HUES48 (cell line): ENCODE measurements around the gene TRAPPC12.

Experiments used
- H3K27ac ChIP-seq: one replicate; pipeline ENCODE4 v1.7.0; 2013; ENCODE audit warnings: low read depth, low read length, inconsistent platforms
- H3K27me3 ChIP-seq: 2 replicates; pipeline ENCODE4 v1.6.1; 2013; ENCODE audit warnings: mild to moderate bottlenecking, low read length; ENCODE audit not compliant: control insufficient read depth, insufficient read depth
- H3K36me3 ChIP-seq: 2 replicates; pipeline ENCODE4 v1.6.1; 2013; ENCODE audit warnings: low read length; ENCODE audit not compliant: control insufficient read depth, insufficient read depth
- H3K4me1 ChIP-seq: 2 replicates; pipeline ENCODE4 v1.6.1; 2013; ENCODE audit warnings: mild to moderate bottlenecking, low read length; ENCODE audit not compliant: control insufficient read depth, insufficient read depth
- H3K4me3 ChIP-seq: 2 replicates; pipeline ENCODE4 v1.5.1; 2013; ENCODE audit warnings: mild to moderate bottlenecking, low read depth, low read length
- H3K9ac ChIP-seq: 2 replicates; pipeline ENCODE4 v1.6.1; 2013; ENCODE audit warnings: mild to moderate bottlenecking, low read depth, low read length, moderate library complexity
- H3K9me3 ChIP-seq: 2 replicates; pipeline ENCODE4 v1.6.1; 2013; ENCODE audit warnings: low read length; ENCODE audit not compliant: control insufficient read depth, insufficient read depth

The TRAPPC12 gene

GRCh38 chr2:3423492-3424170 lies 44.1 kb downstream of the TRAPPC12 start:
- H3K27ac ChIP-seq: no peak overlapping the region
- H3K4me3 ChIP-seq: no peak overlapping the region
- no peaks in the 10 kb centered on the region for H3K27me3 ChIP-seq
- peaks cover 54% of the 10 kb centered on the region for H3K36me3 ChIP-seq
- H3K9me3 ChIP-seq: no peaks in the 10 kb centered on the region
- no peaks in the 10 kb centered on the region for H3K4me1 ChIP-seq
- H3K9ac ChIP-seq: no peak overlapping the region

GRCh38 chr2:3424171-3424795 lies 44.8 kb downstream of the TRAPPC12 start:
- H3K36me3 ChIP-seq: peaks cover 58% of the 10 kb centered on the region
- no peaks in the 10 kb centered on the region for H3K9me3 ChIP-seq
- no peak overlapping the region for H3K9ac ChIP-seq
- H3K27me3 ChIP-seq: no peaks in the 10 kb centered on the region
- no peaks in the 10 kb centered on the region for H3K4me1 ChIP-seq
- H3K27ac ChIP-seq: no peak overlapping the region
- H3K4me3 ChIP-seq: no peak overlapping the region

GRCh38 chr2:3426615-3427014 lies 47.1 kb downstream of the TRAPPC12 start:
- H3K36me3 ChIP-seq: peaks cover 70% of the 10 kb centered on the region
- H3K27ac ChIP-seq: no peak overlapping the region
- H3K9ac ChIP-seq: no peak overlapping the region
- no peaks in the 10 kb centered on the region for H3K27me3 ChIP-seq
- H3K4me3 ChIP-seq: no peak overlapping the region
- no peaks in the 10 kb centered on the region for H3K9me3 ChIP-seq
- no peaks in the 10 kb centered on the region for H3K4me1 ChIP-seq

- Histone ChIP-seq H3K9me3 (no peaks in the 10 kb centered on the region), H3K36me3 (peaks cover 70% of the 10 kb centered on the region), H3K9ac (no peak overlapping the region), H3K4me3 (no peak overlapping the region), H3K27ac (no peak overlapping the region), H3K4me1 (no peaks in the 10 kb centered on the region), H3K27me3 (no peaks in the 10 kb centered on the region)
These were observed 47.8 kb downstream of the TRAPPC12 start for GRCh38 chr2:3427272-3427671.

GRCh38 chr2:3428577-3428976 lies 49.1 kb downstream of the TRAPPC12 start:
- no peak overlapping the region for H3K27ac ChIP-seq
- H3K27me3 ChIP-seq: no peaks in the 10 kb centered on the region
- no peak overlapping the region for H3K9ac ChIP-seq
- no peaks in the 10 kb centered on the region for H3K9me3 ChIP-seq
- peaks cover 66% of the 10 kb centered on the region for H3K36me3 ChIP-seq
- H3K4me3 ChIP-seq: no peak overlapping the region
- no peaks in the 10 kb centered on the region for H3K4me1 ChIP-seq

- H3K9ac ChIP-seq: no peak overlapping the region
These were observed 49.6 kb downstream of the TRAPPC12 start for GRCh38 chr2:3429066-3429610.

GRCh38 chr2:3430172-3430571 lies 50.7 kb downstream of the TRAPPC12 start:
- H3K9me3 ChIP-seq: no peaks in the 10 kb centered on the region
- H3K4me3 ChIP-seq: no peak overlapping the region
- H3K27ac ChIP-seq: no peak overlapping the region
- H3K4me1 ChIP-seq: no peaks in the 10 kb centered on the region
- no peak overlapping the region for H3K9ac ChIP-seq
- peaks cover 59% of the 10 kb centered on the region for H3K36me3 ChIP-seq
- no peaks in the 10 kb centered on the region for H3K27me3 ChIP-seq

More at GRCh38 chr2:3429066-3429610, 49.6 kb downstream of the TRAPPC12 start:
- Histone ChIP-seq H3K9me3 (no peaks in the 10 kb centered on the region), H3K36me3 (peaks cover 68% of the 10 kb centered on the region), H3K27me3 (no peaks in the 10 kb centered on the region), H3K27ac (no peak overlapping the region), H3K4me1 (no peaks in the 10 kb centered on the region), H3K4me3 (no peak overlapping the region)

GRCh38 chr2:3430740-3431490 lies 51.4 kb downstream of the TRAPPC12 start:
- no peak overlapping the region for H3K9ac ChIP-seq
- peaks cover 52% of the 10 kb centered on the region for H3K36me3 ChIP-seq
- no peak overlapping the region for H3K27ac ChIP-seq

GRCh38 chr2:3432067-3432466 lies 52.6 kb downstream of the TRAPPC12 start:
- Histone ChIP-seq H3K9me3 (no peaks in the 10 kb centered on the region), H3K27me3 (no peaks in the 10 kb centered on the region), H3K27ac (no peak overlapping the region), H3K4me1 (no peaks in the 10 kb centered on the region), H3K36me3 (peaks cover 41% of the 10 kb centered on the region), H3K4me3 (no peak overlapping the region), H3K9ac (no peak overlapping the region)

More at GRCh38 chr2:3430740-3431490, 51.4 kb downstream of the TRAPPC12 start:
- H3K27me3 ChIP-seq: no peaks in the 10 kb centered on the region
- no peaks in the 10 kb centered on the region for H3K9me3 ChIP-seq
- H3K4me3 ChIP-seq: no peak overlapping the region
- no peaks in the 10 kb centered on the region for H3K4me1 ChIP-seq

GRCh38 chr2:3432693-3433338 lies 53.3 kb downstream of the TRAPPC12 start:
- H3K36me3 ChIP-seq: peaks cover 40% of the 10 kb centered on the region
- H3K4me1 ChIP-seq: no peaks in the 10 kb centered on the region
- no peak overlapping the region for H3K9ac ChIP-seq
- no peaks in the 10 kb centered on the region for H3K9me3 ChIP-seq
- no peak overlapping the region for H3K27ac ChIP-seq
- no peaks in the 10 kb centered on the region for H3K27me3 ChIP-seq
- H3K4me3 ChIP-seq: no peak overlapping the region
